GM23248 (cell line): ENCODE data around the gene MOK. TPM values are rescaled to one million over a fixed set of nuclear protein-coding genes. Genes with fewer than 3 reads are reported as not detected.

Experiments used
- DNase-seq: peaks from one replicate; pipeline ENCODE4 v3.0.0-alpha.2; 2015
- H2AFZ ChIP-seq: fragments of 200-600 bp; sonication (generic); 2 replicates; pipeline ENCODE4 v1.6.1; 2016; ENCODE audit warnings: antibody characterized with exemption
- H3F3A ChIP-seq: fragments of 200-600 bp; sonication (generic); 2 replicates; pipeline ENCODE4 v1.6.1; 2016; ENCODE audit warnings: mild to moderate bottlenecking, antibody characterized with exemption, mixed run types; ENCODE audit not compliant: insufficient read depth
- H3K27ac ChIP-seq: fragments of 200-600 bp; sonication (generic); 2 replicates; pipeline ENCODE4 v1.5.1; 2016; ENCODE audit warnings: mild to moderate bottlenecking
- H3K27me3 ChIP-seq: fragments of 200-600 bp; sonication (generic); replicated peaks from 2 replicates; pipeline ENCODE4 v1.6.1; 2016; ENCODE audit warnings: mild to moderate bottlenecking; ENCODE audit not compliant: insufficient read depth
- H3K36me3 ChIP-seq: fragments of 200-600 bp; sonication (generic); 2 replicates; pipeline ENCODE4 v1.6.1; 2016; ENCODE audit warnings: low read depth, mild to moderate bottlenecking
- H3K4me1 ChIP-seq: fragments of 200-600 bp; sonication (generic); 2 replicates; pipeline ENCODE4 v1.6.1; 2016; ENCODE audit warnings: mild to moderate bottlenecking; ENCODE audit not compliant: insufficient read depth
- H3K4me2 ChIP-seq: fragments of 200-600 bp; sonication (generic); one replicate; pipeline ENCODE4 v1.6.1; 2016; ENCODE audit warnings: mild to moderate bottlenecking; ENCODE audit not compliant: unreplicated experiment
- H3K4me3 ChIP-seq: fragments of 200-600 bp; sonication (generic); 2 replicates; pipeline ENCODE4 v1.5.1; 2016; ENCODE audit warnings: mild to moderate bottlenecking
- H3K79me2 ChIP-seq: fragments of 200-600 bp; sonication (generic); 2 replicates; pipeline ENCODE4 v1.6.1; 2016; ENCODE audit warnings: mild to moderate bottlenecking; ENCODE audit not compliant: insufficient read depth
- H3K9ac ChIP-seq: fragments of 200-600 bp; sonication (generic); 2 replicates; pipeline ENCODE4 v1.6.1; 2016; ENCODE audit warnings: mild to moderate bottlenecking
- H3K9me2 ChIP-seq: fragments of 200-600 bp; sonication (generic); 2 replicates; pipeline ENCODE4 v1.6.1; 2016; ENCODE audit warnings: mixed run types, mild to moderate bottlenecking, moderate library complexity; ENCODE audit not compliant: insufficient read depth
- H3K9me3 ChIP-seq: fragments of 200-600 bp; sonication (generic); one replicate; pipeline ENCODE4 v1.6.1; 2017; ENCODE audit warnings: low read depth
- H4K20me1 ChIP-seq: fragments of 200-600 bp; sonication (generic); 2 replicates; pipeline ENCODE4 v1.6.0; 2016; ENCODE audit not compliant: insufficient read depth
- EZH2 ChIP-seq: fragments of 200-600 bp; sonication (generic); IDR thresholded peaks from 2 replicates; pipeline ENCODE4 v1.6.1; 2018; ENCODE audit warnings: antibody characterized with exemption, mild to moderate bottlenecking; ENCODE audit not compliant: insufficient read depth, poor library complexity, severe bottlenecking
- EZH2phosphoT487 ChIP-seq: fragments of 200-600 bp; sonication (generic); IDR thresholded peaks from 2 replicates; pipeline ENCODE4 v1.6.1; 2018; ENCODE audit warnings: antibody characterized with exemption, moderate library complexity, mild to moderate bottlenecking, low read depth; ENCODE audit not compliant: insufficient read depth
- WGBS, 2 experiments: methylation state at CpG; one replicate each; pipeline ENCODE4 v1.1.6; 2015 to 2017; ENCODE audit warnings: low lambda C conversion rate in 2 of 2, low coverage in 1 of 2; ENCODE audit errors: missing lambda C conversion rate in 2 of 2; 5-methylcytosine and 5-hydroxymethylcytosine counted together
- in situ Hi-C: fragments of 300-500 bp; cut with MboI; formaldehyde crosslinking; loops from 2 replicates; pipeline ENCODE4 v1.15.0; 2020
- polyA plus RNA-seq: library from polyadenylated mRNA; unstranded; fragments of >200 nt; fragmentation: Nextera tagmentation; extraction: Ambion mirVana; gene quantifications from 2 replicates; pipeline ENCODE4 v1.2.1, GENCODE V29; 2016
- total RNA-seq: library from RNA; depleted of rRNA; stranded (reverse); fragments of >200 nt; shearing (Covaris generic); gene quantifications from 2 replicates; pipeline ENCODE4 v1.2.3, GENCODE V29; 2014

MOK gene
- total and polyA plus RNA-seq, 2 experiments from 2014 or later = 34.9 to 67.9 TPM

- H3K36me3 ChIP-seq = no peaks in the 10 kb centered on the region
- 98 to 100% methylated on average over 8 of the region's 8 CpGs for WGBS, 2 experiments
- no peak overlapping the region for H3K9ac ChIP-seq
- H3K4me1 ChIP-seq = peaks cover 12% of the 10 kb centered on the region
- no peaks in the 10 kb centered on the region for H3K9me3 ChIP-seq
- H3K4me2 ChIP-seq = no peak overlapping the region
- H3K27me3 ChIP-seq = no peaks in the 10 kb centered on the region
- TF ChIP-seq EZH2 (no peak), EZH2phosphoT487 (no peak)
- 0 out of 2 replicates have a peak, but pooled peaks cover 4% of the 10 kb centered on the region for H3F3A ChIP-seq
- no peak overlapping the region for H3K4me3 ChIP-seq
- no peaks in the 10 kb centered on the region for H3K9me2 ChIP-seq
- 0 out of 2 replicates have a peak, but pooled peaks cover 4% of the 10 kb centered on the region for H3K79me2 ChIP-seq
- no peaks in the 10 kb centered on the region for H4K20me1 ChIP-seq
- no peak overlapping the region for H3K27ac ChIP-seq
- in situ Hi-C loops = no loop called here
- no peak overlapping the region for H2AFZ ChIP-seq
- DNase-seq = no peak
Measured at GRCh38 chr14:102251161-102251560, 53.8 kb downstream of the MOK start.

GRCh38 chr14:102250636-102251035 lies 54.3 kb downstream of the MOK start:
- no peaks in the 10 kb centered on the region for H3K9me2 ChIP-seq
- no peaks in the 10 kb centered on the region for H3K9me3 ChIP-seq
- no peak overlapping the region for H3K4me2 ChIP-seq
- H3K79me2 ChIP-seq = peaks cover 4% of the 10 kb centered on the region; the same call in 1 of the 2 replicates
- H3K36me3 ChIP-seq = no peaks in the 10 kb centered on the region
- no peak for TF ChIP-seq EZH2phosphoT487
- TF ChIP-seq EZH2 = no peak
- no peaks in the 10 kb centered on the region for H4K20me1 ChIP-seq
- H3K9ac ChIP-seq = no peak overlapping the region
- no peak overlapping the region for H3K27ac ChIP-seq
- H3K27me3 ChIP-seq = no peaks in the 10 kb centered on the region
- 0 out of 2 replicates have a peak, but pooled peaks cover 3% of the 10 kb centered on the region for H3F3A ChIP-seq
- H3K4me1 ChIP-seq = peaks cover 8% of the 10 kb centered on the region
- in situ Hi-C loops = no loop called here
- H2AFZ ChIP-seq = no peak overlapping the region
- DNase-seq = no peak
- no peak overlapping the region for H3K4me3 ChIP-seq
- 95 to 98% methylated on average over 15 of the region's 15 CpGs for WGBS, 2 experiments

- H3K9me3 ChIP-seq = no peaks in the 10 kb centered on the region
- no peak for DNase-seq
- H3K27ac ChIP-seq = no peak overlapping the region
- no peak overlapping the region for H3K4me2 ChIP-seq
- no peaks in the 10 kb centered on the region for H3K27me3 ChIP-seq
- in situ Hi-C loops = no loop called here
- no peak overlapping the region for H3K9ac ChIP-seq
- H3K4me1 ChIP-seq = peaks cover 1% of the 10 kb centered on the region; the same call in 1 of the 2 replicates
- no peaks in the 10 kb centered on the region for H3K36me3 ChIP-seq
- H3K79me2 ChIP-seq = peaks cover 4% of the 10 kb centered on the region; the same call in 1 of the 2 replicates
- H3K9me2 ChIP-seq = no peaks in the 10 kb centered on the region
- TF ChIP-seq EZH2phosphoT487 (no peak), EZH2 (no peak)
- no peak overlapping the region for H3K4me3 ChIP-seq
- H4K20me1 ChIP-seq = no peaks in the 10 kb centered on the region
- H2AFZ ChIP-seq = no peak overlapping the region
- 99 to 100% methylated on average over 6 of the region's 6 CpGs for WGBS, 2 experiments
- H3F3A ChIP-seq = no peaks in the 10 kb centered on the region
Measured at GRCh38 chr14:102249981-102250380, 55.0 kb downstream of the MOK start.

- Histone ChIP-seq H3K9me3 (no peaks in the 10 kb centered on the region), H3F3A (no peaks in the 10 kb centered on the region), H3K27ac (no peak overlapping the region), H2AFZ (no peak overlapping the region), H3K4me2 (no peak overlapping the region), H3K79me2 (peaks cover 4% of the 10 kb centered on the region; the same call in 1 of the 2 replicates), H3K9me2 (no peaks in the 10 kb centered on the region), H3K27me3 (no peaks in the 10 kb centered on the region), H4K20me1 (no peaks in the 10 kb centered on the region), H3K4me3 (no peak overlapping the region), H3K4me1 (no peaks in the 10 kb centered on the region), H3K36me3 (no peaks in the 10 kb centered on the region), H3K9ac (no peak overlapping the region)
- 96% methylated on average over 12 of the region's 12 CpGs for WGBS, 2 experiments
- in situ Hi-C loops = no loop called here
- no peak for DNase-seq
- TF ChIP-seq EZH2 = no peak
- no peak for TF ChIP-seq EZH2phosphoT487
Measured at GRCh38 chr14:102249041-102249440, 55.9 kb downstream of the MOK start.

- Histone ChIP-seq H3K9me2 (no peaks in the 10 kb centered on the region), H3K36me3 (no peaks in the 10 kb centered on the region), H4K20me1 (no peaks in the 10 kb centered on the region), H3K27me3 (no peaks in the 10 kb centered on the region), H3K79me2 (peaks cover 4% of the 10 kb centered on the region; the same call in 1 of the 2 replicates), H2AFZ (no peak overlapping the region), H3F3A (no peaks in the 10 kb centered on the region), H3K4me2 (no peak overlapping the region), H3K27ac (no peak overlapping the region), H3K9ac (no peak overlapping the region), H3K9me3 (no peaks in the 10 kb centered on the region), H3K4me1 (no peaks in the 10 kb centered on the region), H3K4me3 (no peak overlapping the region)
- no peak for DNase-seq
- TF ChIP-seq EZH2 (no peak), EZH2phosphoT487 (no peak)
- in situ Hi-C loops = no loop called here
- WGBS, 2 experiments = 89 to 91% methylated on average over 8 of the region's 8 CpGs
Measured at GRCh38 chr14:102248121-102248520, 56.8 kb downstream of the MOK start.
